GM18502 (cell line): ENCODE results near the gene LHX5.

ENCODE experiments used
- ATAC-seq: cut with Tn5 transposase; IDR thresholded peaks from one replicate; pipeline ENCODE4 v1.9.1; 2021; ENCODE audit warnings: mild to moderate bottlenecking; ENCODE audit not compliant: unreplicated experiment, poor library complexity

The LHX5 gene

GRCh38 chr12:113478351-113479011 is 6.8 kb upstream of the LHX5 start:
- no peak for ATAC-seq

- no peak for ATAC-seq
Observed at GRCh38 chr12:113477842-113478215, 6.2 kb upstream of the LHX5 start.

GRCh38 chr12:113477171-113477841 is 5.6 kb upstream of the LHX5 start:
- ATAC-seq = no peak

GRCh38 chr12:113476176-113476986 is 4.7 kb upstream of the LHX5 start:
- ATAC-seq = no peak

GRCh38 chr12:113475451-113476175 is 3.9 kb upstream of the LHX5 start:
- ATAC-seq = no peak

GRCh38 chr12:113474635-113475436 is 3.2 kb upstream of the LHX5 start:
- no peak for ATAC-seq

- ATAC-seq = no peak
Observed at GRCh38 chr12:113473942-113474341, 2.3 kb upstream of the LHX5 start.

- no peak for ATAC-seq
Observed at GRCh38 chr12:113473400-113473799, 1.7 kb upstream of the LHX5 start.

- no peak for ATAC-seq
Observed at GRCh38 chr12:113472191-113473121, 785 bp upstream of the LHX5 start.

GRCh38 chr12:113470871-113471618 is 626 bp downstream of the LHX5 start:
- ATAC-seq = no peak

GRCh38 chr12:113469949-113470743 is 1.5 kb downstream of the LHX5 start:
- ATAC-seq = no peak

GRCh38 chr12:113469224-113469948 is 2.3 kb downstream of the LHX5 start:
- no peak for ATAC-seq

- ATAC-seq = no peak
Observed at GRCh38 chr12:113468365-113469223, 3.1 kb downstream of the LHX5 start.

- no peak for ATAC-seq
Observed at GRCh38 chr12:113467502-113468364, 3.9 kb downstream of the LHX5 start.

- ATAC-seq = no peak
Observed at GRCh38 chr12:113467142-113467501, 4.5 kb downstream of the LHX5 start.
